Daoy (cell line): ENCODE measurements around the gene ZNF653. TPM values are rescaled to one million over a fixed set of nuclear protein-coding genes. Genes with fewer than 3 reads are reported as not detected.

ENCODE experiments used
- DNase-seq: peaks from one replicate; pipeline ENCODE4 v3.0.0-alpha.2; 2015; ENCODE audit warnings: low read depth
- total RNA-seq: library from RNA; depleted of rRNA; stranded (reverse); fragments of >200 nt; shearing (Covaris generic); gene quantifications from 2 replicates; pipeline ENCODE4 v1.2.3, GENCODE V29; 2014; rRNA removed

Gene ZNF653, protein sequence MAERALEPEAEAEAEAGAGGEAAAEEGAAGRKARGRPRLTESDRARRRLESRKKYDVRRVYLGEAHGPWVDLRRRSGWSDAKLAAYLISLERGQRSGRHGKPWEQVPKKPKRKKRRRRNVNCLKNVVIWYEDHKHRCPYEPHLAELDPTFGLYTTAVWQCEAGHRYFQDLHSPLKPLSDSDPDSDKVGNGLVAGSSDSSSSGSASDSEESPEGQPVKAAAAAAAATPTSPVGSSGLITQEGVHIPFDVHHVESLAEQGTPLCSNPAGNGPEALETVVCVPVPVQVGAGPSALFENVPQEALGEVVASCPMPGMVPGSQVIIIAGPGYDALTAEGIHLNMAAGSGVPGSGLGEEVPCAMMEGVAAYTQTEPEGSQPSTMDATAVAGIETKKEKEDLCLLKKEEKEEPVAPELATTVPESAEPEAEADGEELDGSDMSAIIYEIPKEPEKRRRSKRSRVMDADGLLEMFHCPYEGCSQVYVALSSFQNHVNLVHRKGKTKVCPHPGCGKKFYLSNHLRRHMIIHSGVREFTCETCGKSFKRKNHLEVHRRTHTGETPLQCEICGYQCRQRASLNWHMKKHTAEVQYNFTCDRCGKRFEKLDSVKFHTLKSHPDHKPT
- 6.3 and 10.3 TPM in 2 replicates for total RNA-seq

DNA sequence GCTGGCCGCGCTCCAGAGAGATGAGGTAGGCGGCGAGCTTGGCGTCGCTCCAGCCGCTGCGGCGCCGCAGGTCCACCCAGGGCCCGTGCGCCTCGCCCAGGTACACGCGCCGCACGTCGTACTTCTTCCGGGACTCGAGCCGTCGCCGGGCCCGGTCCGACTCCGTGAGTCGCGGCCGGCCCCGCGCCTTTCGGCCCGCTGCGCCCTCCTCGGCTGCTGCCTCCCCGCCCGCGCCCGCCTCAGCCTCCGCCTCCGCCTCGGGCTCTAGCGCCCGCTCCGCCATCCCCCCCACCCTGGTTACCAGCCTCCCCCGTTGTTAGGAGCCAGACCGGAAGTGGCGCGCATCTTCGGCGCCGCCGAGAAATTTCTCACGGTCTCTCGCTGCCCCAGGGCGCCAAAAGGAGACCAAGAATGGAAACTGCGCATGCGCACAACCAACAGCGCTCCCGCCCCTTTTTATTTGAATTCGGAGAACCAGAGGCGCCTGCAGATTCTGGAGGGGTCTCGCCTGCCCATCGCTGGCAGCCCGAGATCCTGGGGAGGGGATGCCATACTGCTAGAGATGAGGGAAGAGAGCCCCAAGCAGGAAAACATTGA lies at the start of gene ZNF653:
Gene ZNF653 (minus strand): TSS at position 336 of the 597 bp plus-strand sequence. CDS start 53 bp downstream, at position 283.
- DNase-seq = peak; percentile 96

GRCh38 chr19:11555246-11555645 lies 49.6 kb upstream of the ZNF653 start:
- DNase-seq = no peak

GRCh38 chr19:11554160-11554559 lies 48.5 kb upstream of the ZNF653 start:
- no peak for DNase-seq

GRCh38 chr19:11552666-11553372 lies 47.2 kb upstream of the ZNF653 start:
- DNase-seq = no peak

DNA sequence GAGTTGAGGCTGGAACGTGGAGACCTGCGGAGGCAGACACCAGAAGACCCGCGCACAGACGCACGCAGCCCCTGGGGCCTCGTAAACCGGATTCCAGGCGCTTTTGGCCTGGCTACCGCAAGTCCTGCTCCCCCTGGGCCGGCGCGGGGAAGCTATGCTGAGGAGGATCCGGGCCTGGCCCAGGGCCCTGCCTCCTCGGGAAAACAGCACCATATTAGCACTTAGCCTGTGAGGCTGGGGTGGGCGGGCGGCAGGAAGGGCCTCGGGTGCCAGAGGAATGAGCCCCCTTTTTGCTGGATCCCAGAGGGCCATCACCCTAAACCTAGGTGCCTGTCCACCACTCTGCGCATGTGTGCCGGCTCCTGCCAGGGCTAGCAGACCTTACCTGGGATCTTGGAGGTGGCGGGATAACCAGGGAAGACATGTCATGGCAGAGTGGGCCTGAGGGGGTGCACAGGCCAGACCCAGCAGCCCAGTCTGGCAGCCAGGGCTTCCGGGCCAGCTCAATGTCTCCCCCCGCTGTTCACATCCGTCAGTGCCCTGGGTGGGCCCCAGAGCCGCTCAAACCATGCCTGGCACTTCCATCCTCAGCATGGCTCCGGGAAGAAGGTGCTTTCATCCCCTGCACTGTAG lies 46.1 kb upstream of the ZNF653 start:
- peak; percentile 41 for DNase-seq

DNA sequence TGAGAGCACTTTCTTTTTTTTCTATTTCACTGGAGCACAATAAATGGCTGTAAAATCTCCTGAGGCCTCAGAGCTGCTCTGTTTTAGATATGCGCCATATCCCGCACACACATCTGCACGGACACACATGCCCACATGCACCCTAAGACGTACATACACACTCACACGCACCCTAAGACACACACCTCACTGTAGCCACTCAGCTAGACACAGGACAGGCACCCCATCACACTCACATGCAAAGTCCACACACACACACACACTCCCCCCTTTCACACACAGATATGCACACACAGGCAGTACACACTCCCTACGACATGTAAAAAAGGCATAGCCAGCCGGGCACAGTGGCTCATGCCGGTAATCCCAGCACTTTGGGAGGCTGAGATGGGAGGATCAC lies 44.6 kb upstream of the ZNF653 start:
- DNase-seq = no peak

DNA sequence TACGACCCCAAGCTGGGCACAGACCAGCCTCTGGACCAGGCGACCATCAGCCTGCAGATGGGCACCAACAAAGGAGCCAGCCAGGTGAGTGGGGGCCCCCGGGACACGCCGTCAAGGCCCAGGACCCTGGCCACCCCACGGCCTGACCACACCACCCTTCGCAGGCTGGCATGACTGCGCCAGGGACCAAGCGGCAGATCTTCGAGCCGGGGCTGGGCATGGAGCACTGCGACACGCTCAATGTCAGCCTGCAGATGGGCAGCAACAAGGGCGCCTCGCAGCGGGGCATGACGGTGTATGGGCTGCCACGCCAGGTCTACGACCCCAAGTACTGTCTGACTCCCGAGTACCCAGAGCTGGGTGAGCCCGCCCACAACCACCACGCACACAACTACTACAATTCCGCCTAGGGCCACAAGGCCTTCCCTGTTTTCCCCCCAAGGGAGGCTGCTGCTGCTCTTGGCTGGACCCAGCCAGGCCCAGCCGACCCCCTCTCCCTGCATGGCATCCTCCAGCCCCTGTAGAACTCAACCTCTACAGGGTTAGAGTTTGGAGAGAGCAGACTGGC lies 43.8 kb upstream of the ZNF653 start:
- DNase-seq = no peak

GRCh38 chr19:11547929-11548700 lies 42.5 kb upstream of the ZNF653 start:
- DNase-seq = no peak

DNA sequence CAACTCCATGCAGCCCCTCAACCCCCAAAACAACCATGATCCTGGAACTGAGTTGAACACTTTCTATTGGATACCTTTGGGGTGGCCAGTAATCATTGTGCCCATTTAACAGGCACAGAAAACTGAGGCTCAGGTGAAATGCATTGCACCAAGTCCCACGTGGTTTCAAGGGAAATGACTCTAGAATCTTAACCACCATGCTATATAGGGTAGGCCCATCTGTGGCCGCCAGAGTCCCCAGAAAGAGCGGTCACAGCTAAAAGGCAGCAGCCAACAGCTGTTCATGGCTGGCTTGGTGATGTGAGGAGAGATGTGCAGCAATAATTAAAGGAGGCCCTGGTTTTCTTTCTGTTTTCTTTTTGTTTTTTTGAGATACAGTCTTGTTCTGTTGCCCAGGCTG lies 35.6 kb upstream of the ZNF653 start:
- no peak for DNase-seq

DNA sequence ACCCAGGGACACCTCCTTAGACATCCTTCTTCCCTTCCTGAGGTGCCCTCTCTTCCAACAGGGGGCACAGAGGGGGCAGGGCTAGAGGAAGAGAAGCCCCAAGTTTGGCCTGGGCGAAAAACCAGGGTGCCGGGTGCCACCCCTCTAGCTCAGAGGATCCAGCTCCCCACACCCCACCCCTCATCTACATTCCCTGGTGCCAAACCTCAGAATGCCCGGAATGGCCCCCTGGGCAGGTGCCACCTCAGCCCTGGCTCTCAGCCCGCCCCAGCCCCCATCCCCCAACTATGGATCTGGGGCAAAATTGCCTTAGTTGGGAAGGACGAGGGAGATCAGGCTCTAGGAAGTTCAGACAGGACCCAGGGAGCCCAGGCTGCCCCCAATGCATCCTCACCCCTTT lies 35.0 kb upstream of the ZNF653 start:
- peak; percentile 58 for DNase-seq

GRCh38 chr19:11539495-11540365 lies 34.1 kb upstream of the ZNF653 start:
- DNase-seq = no peak

- peak; percentile 74 for DNase-seq
Measured at GRCh38 chr19:11538232-11539036, 32.8 kb upstream of the ZNF653 start, which contains the start of gene CNN1. CNN1 (plus strand) TSS chr19:11538851; CDS start chr19:11538928, 77 bp downstream.

DNA sequence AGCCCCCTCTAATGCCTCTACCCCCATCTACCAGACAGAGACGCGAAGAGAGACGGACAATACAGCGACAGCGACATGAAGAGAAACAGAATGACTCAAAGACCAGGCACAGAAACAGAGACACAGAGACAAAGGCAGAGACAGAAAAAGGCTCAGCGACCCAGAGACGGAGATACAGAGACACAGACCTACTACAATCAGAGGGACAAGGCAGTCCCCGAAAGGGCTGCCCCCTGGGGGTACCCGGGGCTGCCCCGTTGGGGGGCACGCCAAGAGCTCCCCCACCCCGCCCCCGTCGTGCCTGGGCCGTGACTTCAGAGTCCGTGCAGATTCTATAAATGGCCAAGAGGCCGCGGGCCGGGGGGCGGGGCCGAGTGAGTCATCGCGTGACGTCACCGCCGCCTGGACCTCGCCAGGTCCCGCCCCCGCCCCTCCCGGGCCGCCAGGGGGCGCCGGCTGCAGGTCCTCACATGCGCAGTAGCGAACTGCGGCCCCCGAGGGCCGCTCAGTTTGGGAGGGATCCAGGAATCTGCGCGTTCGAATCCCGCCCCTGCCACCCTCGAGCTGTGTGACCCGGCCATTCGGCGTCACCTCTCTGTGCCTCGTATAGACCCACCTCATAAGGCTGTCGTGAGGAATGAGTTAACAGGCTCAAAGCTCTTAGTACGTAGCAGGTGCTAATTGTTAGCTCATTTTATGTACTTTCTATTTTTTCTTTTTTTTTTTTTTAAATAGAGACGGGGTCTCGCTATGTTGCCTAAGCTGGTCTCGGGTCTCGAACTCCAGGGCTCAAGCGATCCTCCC lies 30.4 kb upstream of the ZNF653 start:
- DNase-seq = peak; percentile 94

DNA sequence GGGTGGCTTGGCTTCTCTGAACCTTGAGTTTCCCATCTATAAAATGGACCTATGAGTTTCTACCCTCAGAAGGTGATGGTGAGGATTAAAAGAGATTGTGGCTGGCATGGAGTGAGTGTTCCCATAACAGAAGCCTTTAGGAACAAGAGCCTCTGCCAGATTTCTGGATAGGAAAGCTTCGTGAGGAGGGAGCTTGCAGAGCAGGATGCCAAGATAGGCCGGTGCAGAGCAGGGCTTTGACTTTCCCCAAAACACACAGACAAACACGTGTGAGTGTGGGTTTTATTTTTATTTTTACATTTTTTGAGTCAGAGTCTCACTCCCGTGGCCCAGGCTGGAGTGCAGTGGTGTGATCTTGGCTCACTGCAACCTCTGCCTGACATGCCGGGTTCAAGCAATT lies 29.3 kb upstream of the ZNF653 start:
- DNase-seq = no peak

DNA sequence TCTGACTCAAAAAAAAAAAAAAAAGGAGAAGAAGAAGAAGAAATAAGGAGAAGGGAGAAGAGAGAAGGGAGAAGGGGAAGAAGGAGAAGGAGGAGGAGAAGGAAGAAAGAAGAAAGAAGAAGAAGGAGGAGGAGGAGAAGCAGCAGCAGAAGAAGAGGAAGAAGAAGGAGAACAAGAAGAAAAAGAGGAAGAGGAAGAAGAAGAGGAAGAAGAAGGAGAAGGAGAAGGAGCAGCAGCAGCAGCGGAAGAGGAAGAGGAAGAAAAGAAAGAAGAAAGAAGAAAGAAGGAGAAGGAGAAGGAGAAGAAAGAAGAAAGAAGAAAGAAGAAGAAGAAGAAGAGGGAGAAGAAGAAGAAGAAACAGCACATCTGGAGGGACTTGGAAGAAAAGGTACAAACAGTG lies 28.9 kb upstream of the ZNF653 start:
- no peak for DNase-seq

- DNase-seq = peak; percentile 57
Measured at GRCh38 chr19:11530432-11530831, 24.8 kb upstream of the ZNF653 start.

DNA sequence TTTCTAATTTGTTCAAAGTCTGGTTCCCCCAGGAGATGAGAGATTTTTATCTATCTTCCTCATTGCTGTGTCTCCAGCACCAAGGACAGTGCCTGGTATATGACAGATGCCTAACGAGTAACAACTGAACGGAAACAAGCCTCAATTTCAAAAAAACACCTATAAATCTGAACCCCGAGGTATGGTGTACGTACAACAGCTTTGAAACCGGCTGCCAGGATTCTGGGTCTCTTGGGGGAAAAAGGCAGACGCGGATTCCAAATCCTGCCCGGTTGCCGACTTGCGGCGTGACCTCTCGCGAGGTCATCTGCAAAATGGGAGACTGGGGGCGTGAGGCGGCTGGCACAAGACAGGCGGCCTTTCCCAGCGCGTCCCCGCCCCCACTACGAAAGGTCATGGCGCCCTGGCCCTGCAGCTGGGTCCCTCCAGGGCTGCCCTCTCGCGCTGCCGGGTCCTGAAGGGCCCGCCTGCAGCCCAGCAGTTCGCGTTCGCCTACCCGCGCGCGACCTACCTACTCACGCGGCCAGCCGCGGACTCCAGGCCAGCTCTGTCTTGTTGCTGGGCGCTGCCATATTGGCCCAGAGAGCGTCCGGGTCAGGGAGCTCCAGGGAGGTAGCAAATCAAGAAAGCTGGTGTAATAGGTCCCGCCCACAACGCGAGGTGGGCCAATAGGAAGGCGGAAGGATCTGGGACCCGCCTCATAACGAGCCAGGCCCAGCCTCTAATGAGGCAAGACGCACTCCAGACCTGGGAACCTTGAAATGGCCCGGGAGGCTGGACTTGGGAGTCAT lies 23.1 kb upstream of the ZNF653 start, which contains the start of gene ECSIT:
Gene ECSIT (minus strand): TSS at position 584 of the 791 bp plus-strand sequence. CDS start 9,964 bp downstream, outside the sequence.
- DNase-seq = peak; percentile 99
